Measurements from ENCODE around the gene NAALAD2.

NAALAD2 gene

DNA sequence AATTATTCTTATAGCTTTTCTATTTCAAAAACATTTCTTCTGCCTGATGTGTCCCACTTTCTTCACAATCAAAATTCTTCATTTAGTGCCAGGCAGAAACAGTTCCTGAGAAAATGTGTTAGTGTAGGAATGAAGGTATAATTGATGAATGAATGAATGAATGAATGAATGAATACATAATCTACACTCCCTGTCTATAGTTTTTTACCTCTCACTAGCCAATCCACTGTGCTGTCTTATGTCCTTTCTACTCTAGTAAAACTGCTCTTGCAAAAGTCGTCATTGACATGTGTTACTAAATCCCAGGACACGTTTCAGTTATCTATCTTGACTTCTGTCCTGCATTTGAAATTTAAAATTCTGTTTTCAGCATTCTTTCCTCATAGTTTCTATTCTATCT lies 45.5 kb downstream of the NAALAD2 start:
- H3K36me3 ChIP-seq (replicated peaks; ENCODE audit: low read depth, low read length) = no peaks in the 10 kb centered on the region
- H3K79me2 ChIP-seq (ENCODE audit: low read length) = no peaks in the 10 kb centered on the region
- no peak overlapping the region for H3K27ac ChIP-seq (ENCODE audit: low read length)
- H3K4me2 ChIP-seq (ENCODE audit: low read length) = no peak overlapping the region
- no peak overlapping the region for H3K9ac ChIP-seq (ENCODE audit: low read length)
- H2AFZ ChIP-seq (ENCODE audit: low read depth, low read length) = no peak overlapping the region
- H3K4me1 ChIP-seq (ENCODE audit: low read length) = peaks cover 17% of the 10 kb centered on the region
- no peaks in the 10 kb centered on the region for H4K20me1 ChIP-seq (ENCODE audit: insufficient read depth, low read length)
- H3K27me3 ChIP-seq (ENCODE audit: low read depth, low read length) = no peaks in the 10 kb centered on the region
- TF ChIP-seq EZH2phosphoT487 (IDR thresholded peaks at IDR 0.05; ENCODE audit: low read depth) = no peak
- TF ChIP-seq, protein P1, sequence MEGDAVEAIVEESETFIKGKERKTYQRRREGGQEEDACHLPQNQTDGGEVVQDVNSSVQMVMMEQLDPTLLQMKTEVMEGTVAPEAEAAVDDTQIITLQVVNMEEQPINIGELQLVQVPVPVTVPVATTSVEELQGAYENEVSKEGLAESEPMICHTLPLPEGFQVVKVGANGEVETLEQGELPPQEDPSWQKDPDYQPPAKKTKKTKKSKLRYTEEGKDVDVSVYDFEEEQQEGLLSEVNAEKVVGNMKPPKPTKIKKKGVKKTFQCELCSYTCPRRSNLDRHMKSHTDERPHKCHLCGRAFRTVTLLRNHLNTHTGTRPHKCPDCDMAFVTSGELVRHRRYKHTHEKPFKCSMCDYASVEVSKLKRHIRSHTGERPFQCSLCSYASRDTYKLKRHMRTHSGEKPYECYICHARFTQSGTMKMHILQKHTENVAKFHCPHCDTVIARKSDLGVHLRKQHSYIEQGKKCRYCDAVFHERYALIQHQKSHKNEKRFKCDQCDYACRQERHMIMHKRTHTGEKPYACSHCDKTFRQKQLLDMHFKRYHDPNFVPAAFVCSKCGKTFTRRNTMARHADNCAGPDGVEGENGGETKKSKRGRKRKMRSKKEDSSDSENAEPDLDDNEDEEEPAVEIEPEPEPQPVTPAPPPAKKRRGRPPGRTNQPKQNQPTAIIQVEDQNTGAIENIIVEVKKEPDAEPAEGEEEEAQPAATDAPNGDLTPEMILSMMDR (IDR thresholded peaks at IDR 0.05; ENCODE audit: low read depth, low read length) = no peak
- H3K4me3 ChIP-seq (ENCODE audit: low read length) = no peak overlapping the region
- H3K9me3 ChIP-seq (ENCODE audit: insufficient read depth, low read length) = no peaks in the 10 kb centered on the region

DNA sequence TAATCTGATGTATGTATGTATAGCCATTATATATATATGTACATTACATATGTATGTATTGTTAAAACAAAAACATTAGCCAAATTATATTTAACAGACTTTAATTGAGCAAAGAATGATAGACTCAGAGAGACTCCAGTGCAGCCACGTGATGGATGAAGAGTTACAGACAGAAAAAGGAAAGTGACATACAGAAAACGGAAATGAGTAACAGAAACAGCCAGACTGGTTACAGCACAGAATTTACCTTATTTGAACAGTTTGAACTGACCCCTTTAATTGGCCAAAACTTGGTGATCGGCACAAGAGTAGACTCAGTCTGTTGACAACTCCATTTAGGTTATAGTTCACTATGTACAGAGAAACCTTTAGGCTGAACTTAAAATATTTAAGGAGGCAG lies 53.4 kb downstream of the NAALAD2 start:
- Histone ChIP-seq H3K4me1 (ENCODE audit: low read length) (peaks cover 6% of the 10 kb centered on the region), H3K79me2 (ENCODE audit: low read length) (no peaks in the 10 kb centered on the region), H3K9me3 (ENCODE audit: insufficient read depth, low read length) (no peaks in the 10 kb centered on the region; the same call in 1 of the 2 replicates), H3K27ac (ENCODE audit: low read length) (no peak overlapping the region), H3K27me3 (ENCODE audit: low read depth, low read length) (no peaks in the 10 kb centered on the region), H3K4me2 (ENCODE audit: low read length) (no peak overlapping the region), H4K20me1 (ENCODE audit: insufficient read depth, low read length) (no peaks in the 10 kb centered on the region), H3K4me3 (ENCODE audit: low read length) (no peak overlapping the region), H2AFZ (ENCODE audit: low read depth, low read length) (no peak overlapping the region), H3K9ac (ENCODE audit: low read length) (no peak overlapping the region), H3K36me3 (replicated peaks; ENCODE audit: low read depth, low read length) (peaks cover 31% of the 10 kb centered on the region)
- no peak for TF ChIP-seq EZH2phosphoT487 (IDR thresholded peaks at IDR 0.05; ENCODE audit: low read depth)

DNA sequence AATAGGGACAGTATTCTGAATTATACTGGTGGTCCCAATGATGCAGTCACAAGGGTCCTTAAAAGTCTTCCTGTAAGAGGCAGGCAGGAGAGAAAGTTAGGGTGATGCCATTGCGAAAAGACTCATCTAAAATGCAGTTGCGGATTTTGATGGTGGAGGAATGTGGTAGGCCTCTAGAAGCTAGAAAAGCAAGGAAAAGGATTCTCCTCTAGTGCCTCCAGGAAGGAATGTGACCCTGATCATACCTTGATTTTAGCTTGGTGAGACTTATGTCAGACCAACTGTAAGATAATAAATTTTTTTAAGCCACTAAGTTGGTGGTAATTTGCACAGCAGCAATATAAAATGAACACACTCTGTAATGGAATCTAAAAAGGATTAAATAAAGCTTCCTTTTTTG lies 54.5 kb downstream of the NAALAD2 start:
- Histone ChIP-seq H3K27me3 (ENCODE audit: low read depth, low read length) (no peaks in the 10 kb centered on the region), H3K79me2 (ENCODE audit: low read length) (no peaks in the 10 kb centered on the region), H2AFZ (ENCODE audit: low read depth, low read length) (no peak overlapping the region), H3K4me2 (ENCODE audit: low read length) (no peak overlapping the region), H3K9me3 (ENCODE audit: insufficient read depth, low read length) (no peaks in the 10 kb centered on the region; the same call in 1 of the 2 replicates), H4K20me1 (ENCODE audit: insufficient read depth, low read length) (no peaks in the 10 kb centered on the region), H3K9ac (ENCODE audit: low read length) (no peak overlapping the region), H3K4me3 (ENCODE audit: low read length) (no peak overlapping the region), H3K4me1 (ENCODE audit: low read length) (peaks cover 6% of the 10 kb centered on the region), H3K36me3 (replicated peaks; ENCODE audit: low read depth, low read length) (peaks cover 31% of the 10 kb centered on the region), H3K27ac (ENCODE audit: low read length) (no peak overlapping the region)
- TF ChIP-seq, protein P1 (IDR thresholded peaks at IDR 0.05; ENCODE audit: low read depth, low read length) = no peak
- no peak for TF ChIP-seq EZH2phosphoT487 (IDR thresholded peaks at IDR 0.05; ENCODE audit: low read depth)

GRCh38 chr11:90192869-90193582 lies 58.6 kb downstream of the NAALAD2 start:
- Histone ChIP-seq H3K9me3 (ENCODE audit: insufficient read depth, low read length) (no peaks in the 10 kb centered on the region), H3K36me3 (replicated peaks; ENCODE audit: low read depth, low read length) (peaks cover 28% of the 10 kb centered on the region), H3K27me3 (ENCODE audit: low read depth, low read length) (no peaks in the 10 kb centered on the region), H3K4me2 (ENCODE audit: low read length) (no peak overlapping the region), H3K9ac (ENCODE audit: low read length) (no peak overlapping the region), H3K4me3 (ENCODE audit: low read length) (no peak overlapping the region), H3K79me2 (ENCODE audit: low read length) (no peaks in the 10 kb centered on the region), H2AFZ (ENCODE audit: low read depth, low read length) (no peak overlapping the region), H3K4me1 (ENCODE audit: low read length) (peaks cover 3% of the 10 kb centered on the region), H4K20me1 (ENCODE audit: insufficient read depth, low read length) (no peaks in the 10 kb centered on the region), H3K27ac (ENCODE audit: low read length) (no peak overlapping the region)
- no peak for TF ChIP-seq EZH2phosphoT487 (IDR thresholded peaks at IDR 0.05; ENCODE audit: low read depth)
- TF ChIP-seq, protein P1 (IDR thresholded peaks at IDR 0.05; ENCODE audit: low read depth, low read length) = no peak
